Stomach (tissue), 4 donors: ENCODE results near the gene INKA2.

Experiments used
- EP300 ChIP-seq: sonication (generic); formaldehyde crosslinking; IDR thresholded peaks from one replicate; pipeline ENCODE4 v1.6.1; 2017; ENCODE audit warnings: antibody characterized with exemption
- POLR2A ChIP-seq, 4 donors: fragments of 450-650 bp; IDR thresholded peaks; one replicate each; pipeline ENCODE4 v1.6.1; 2016; ENCODE audit warnings: antibody characterized with exemption in 4 of 4, control low read depth in 2 of 4, mild to moderate bottlenecking in 1 of 4, moderate library complexity in 1 of 4
- TF ChIP-seq, protein P1 (sequence below), 7 experiments: fragments of 450-650 bp in 4 of 7; fragments of 200-600 bp in 3 of 7; sonication (generic) in 3 of 7; IDR thresholded peaks; one replicate each; pipeline ENCODE4 v1.5.1; 2016 to 2019; ENCODE audit warnings: antibody characterized with exemption in 7 of 7, control low read depth in 2 of 7, mild to moderate bottlenecking in 1 of 7

DNA sequence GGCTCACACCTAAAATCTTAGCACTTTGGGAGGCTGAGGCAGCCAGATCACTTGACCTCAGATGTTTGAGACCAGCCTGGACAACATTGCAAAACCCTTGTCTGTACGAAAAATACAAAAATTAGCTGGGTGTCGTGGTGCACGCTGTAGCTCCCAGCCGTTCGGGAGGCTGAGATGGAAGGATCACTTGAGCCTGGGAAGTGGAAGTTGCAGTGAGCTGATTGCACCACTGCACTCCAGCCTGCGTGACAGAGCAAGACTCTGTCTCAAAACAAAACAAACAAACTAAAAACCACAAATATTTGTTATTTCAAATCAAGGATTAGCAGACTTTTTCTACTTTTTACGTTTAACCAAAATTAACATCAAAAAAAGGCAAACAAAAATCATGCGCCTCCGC lies 31.3 kb downstream of the INKA2 start:
- no peak for TF ChIP-seq POLR2A (IDR thresholded peaks at IDR 0.05)
- TF ChIP-seq, protein P1, sequence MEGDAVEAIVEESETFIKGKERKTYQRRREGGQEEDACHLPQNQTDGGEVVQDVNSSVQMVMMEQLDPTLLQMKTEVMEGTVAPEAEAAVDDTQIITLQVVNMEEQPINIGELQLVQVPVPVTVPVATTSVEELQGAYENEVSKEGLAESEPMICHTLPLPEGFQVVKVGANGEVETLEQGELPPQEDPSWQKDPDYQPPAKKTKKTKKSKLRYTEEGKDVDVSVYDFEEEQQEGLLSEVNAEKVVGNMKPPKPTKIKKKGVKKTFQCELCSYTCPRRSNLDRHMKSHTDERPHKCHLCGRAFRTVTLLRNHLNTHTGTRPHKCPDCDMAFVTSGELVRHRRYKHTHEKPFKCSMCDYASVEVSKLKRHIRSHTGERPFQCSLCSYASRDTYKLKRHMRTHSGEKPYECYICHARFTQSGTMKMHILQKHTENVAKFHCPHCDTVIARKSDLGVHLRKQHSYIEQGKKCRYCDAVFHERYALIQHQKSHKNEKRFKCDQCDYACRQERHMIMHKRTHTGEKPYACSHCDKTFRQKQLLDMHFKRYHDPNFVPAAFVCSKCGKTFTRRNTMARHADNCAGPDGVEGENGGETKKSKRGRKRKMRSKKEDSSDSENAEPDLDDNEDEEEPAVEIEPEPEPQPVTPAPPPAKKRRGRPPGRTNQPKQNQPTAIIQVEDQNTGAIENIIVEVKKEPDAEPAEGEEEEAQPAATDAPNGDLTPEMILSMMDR (IDR thresholded peaks at IDR 0.05): no peak
- no peak for TF ChIP-seq EP300
